NCI-H2171 (cell line): Measurements from ENCODE around the gene PROP1.
"Not testable (repeated sequence)": the region's sequence is repeated elsewhere in the genome, so short reads cannot be mapped to it uniquely, and the experiment has no call there.

ENCODE experiments used
- DNase-seq: peaks from one replicate; lab custom pipeline; 2025; lab: John Stamatoyannopoulos, UW

PROP1 gene

DNA sequence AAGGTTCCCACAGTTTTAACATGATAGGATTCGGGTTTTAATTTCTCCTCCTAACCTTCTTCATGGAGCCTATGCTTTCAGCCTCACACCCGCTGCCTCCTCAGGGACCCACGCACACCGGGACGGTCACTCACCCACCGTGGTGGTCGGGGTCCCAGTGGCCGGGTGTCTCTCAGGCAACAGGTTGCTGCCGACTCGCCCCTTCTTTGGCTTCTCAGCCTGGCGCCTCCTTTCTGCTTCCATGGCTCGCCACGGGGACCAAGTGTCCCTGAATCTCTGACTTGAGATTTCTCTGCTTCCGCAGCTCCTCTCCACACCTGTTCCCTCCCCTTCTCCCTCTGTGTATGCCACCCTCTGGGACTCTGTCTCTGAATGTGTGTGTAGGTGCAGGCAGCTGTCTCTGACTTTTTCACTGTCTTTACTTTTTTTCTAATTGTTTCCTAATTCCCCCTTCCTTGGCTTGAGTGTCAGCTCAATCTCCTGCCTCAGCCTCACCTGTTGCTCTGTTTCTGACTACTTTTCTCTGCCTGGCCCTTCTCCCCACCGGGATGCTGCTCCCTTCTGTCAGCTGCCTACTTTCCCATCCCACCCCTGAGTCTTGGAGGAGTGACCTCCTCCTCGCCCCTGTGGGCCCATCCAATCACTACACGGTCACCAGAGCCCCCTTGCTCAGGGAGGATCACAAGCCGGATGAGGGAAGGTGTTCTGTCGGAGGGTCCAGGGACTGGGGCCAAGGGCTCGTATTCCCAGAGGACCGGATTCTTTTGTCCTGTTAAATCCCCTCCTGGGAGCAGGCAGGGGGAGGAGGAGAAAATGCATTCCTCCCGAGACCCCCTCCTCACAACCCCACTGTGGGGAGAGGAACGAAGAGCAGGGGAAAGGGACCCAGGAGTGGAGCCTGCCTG is at the start of gene PROP1:
Gene PROP1, minus strand, starts transcription at position 552 of the 905 bp plus-strand sequence. Its CDS starts 309 bp downstream, at position 243.
- no peak for DNase-seq

GRCh38 chr5:178019379-178020030 is 23.5 kb upstream of the PROP1 start:
- DNase-seq: not testable (repeated sequence)

DNA sequence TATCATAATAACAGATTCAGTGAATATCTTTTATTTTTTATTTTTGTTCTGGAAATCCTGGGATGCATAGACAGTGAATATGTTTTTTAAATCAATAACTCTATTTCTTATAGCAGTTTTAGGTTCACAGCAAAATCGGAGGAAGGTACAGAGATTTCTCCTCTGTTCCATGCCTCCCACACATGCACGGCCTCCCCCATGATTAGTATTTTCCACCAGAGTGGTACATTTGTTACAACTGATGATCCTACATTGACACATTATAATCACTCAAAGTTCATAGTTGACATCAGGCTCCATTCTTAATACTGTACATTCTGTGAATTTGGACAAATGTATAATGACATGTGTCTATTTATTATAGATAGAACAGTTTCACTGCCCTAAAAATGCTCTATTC is 16.7 kb upstream of the PROP1 start:
- not testable (repeated sequence) for DNase-seq

GRCh38 chr5:178011816-178012554 is 15.9 kb upstream of the PROP1 start:
- DNase-seq: not testable (repeated sequence)

GRCh38 chr5:178007272-178007671 is 11.2 kb upstream of the PROP1 start:
- DNase-seq: not testable (repeated sequence)

DNA sequence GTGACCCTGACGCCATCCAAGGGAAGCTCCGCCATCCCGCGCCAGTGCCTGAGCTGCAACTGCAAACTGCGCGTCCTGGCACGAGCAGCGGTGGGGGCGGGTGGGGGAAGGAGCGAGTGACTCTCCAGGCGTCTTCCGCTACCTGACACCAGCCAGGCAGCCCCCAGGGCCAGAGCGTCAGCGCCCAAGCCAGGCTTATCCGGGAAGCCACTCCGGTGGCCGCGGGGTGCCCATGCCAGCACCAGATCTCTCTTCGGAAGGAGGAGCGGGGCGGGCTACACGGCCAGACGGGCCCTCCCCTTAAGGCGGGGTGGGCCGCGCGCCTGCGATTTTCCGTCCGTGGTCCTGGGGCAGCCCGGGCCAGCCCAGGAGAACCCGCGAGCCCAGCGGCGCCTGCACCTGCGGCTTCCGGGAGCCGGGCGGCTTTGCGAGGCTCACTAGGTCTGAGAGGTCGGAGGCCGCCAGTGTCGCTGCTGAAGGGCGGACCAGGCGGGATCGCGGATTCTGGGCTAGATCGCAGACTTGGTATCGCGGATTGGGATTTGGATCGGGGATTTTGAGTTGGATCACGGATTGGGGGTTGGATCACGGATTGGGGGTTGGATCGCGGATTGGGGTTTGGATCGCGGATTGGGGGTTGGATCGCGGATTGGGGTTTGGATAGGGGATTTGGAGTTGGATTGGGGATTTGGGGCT is 10.6 kb upstream of the PROP1 start:
- DNase-seq: not testable (repeated sequence)

DNA sequence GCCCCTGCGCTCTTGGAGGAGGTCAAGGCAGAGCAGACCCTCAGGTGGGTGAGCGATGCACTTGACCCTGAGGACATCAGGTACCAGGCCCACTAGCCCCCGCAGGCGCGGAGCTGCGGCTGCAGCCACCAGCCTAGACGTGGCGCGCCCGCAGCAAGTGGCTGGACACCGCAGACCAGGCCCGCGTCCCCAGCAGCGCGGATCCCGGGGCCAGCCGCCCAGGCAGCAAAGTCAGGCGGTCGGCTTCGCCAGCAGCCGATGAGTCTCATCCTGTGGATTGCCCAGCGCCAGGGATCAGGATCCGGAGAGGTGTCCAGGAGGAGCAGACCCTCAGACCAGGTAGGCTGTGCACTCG is 10.1 kb upstream of the PROP1 start:
- not testable (repeated sequence) for DNase-seq

DNA sequence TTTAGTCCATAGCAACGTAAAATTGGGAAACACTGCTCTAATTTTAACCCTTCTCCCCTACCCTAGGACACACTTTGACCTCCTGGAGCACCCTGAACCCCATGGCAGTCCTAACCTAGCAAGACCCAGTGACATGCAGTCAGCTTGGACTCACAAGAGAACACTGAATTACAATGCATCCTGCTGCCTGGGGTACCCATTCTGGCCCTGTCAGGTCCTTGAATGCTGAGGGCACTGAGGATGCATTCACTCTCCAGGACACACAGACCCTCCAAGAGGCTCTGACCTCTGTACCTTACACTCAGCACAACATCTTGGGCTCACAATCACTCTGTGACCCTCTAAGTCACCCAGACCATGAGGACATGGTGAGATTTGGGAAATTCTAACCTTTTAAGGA is 1.8 kb upstream of the PROP1 start:
- DNase-seq: no peak

GRCh38 chr5:177997319-177997670 is 1.3 kb upstream of the PROP1 start:
- DNase-seq: no peak

DNA sequence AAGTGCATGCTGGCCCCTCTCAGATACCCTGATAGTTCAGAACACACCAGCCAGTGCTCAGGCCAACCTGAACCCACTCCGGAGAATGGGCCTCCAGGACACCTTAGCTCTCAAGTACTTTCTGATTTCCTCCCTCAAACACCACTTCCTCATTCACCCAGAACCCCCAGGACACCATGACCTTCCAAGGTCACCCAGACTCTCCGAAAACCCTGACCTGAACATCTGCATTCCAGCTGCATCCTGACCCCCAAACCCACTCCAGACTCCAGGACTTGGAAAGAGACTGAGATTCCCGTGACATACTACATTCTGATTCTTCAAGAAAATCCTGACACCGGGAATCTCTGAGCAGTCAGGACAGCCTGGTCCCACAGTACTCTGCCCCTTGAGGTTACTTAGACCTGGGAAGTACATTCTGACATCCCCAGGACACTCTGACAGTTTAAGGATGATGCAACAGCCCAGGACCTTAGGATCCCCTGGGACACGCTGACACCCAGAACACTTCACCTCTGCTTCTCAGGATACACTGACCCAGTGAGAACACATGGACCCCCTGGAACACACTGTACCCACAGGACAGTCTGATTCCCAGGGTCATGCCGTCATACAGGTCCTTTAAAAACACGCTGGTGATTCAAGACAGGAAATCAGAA is 747 bp upstream of the PROP1 start:
- no peak for DNase-seq

DNA sequence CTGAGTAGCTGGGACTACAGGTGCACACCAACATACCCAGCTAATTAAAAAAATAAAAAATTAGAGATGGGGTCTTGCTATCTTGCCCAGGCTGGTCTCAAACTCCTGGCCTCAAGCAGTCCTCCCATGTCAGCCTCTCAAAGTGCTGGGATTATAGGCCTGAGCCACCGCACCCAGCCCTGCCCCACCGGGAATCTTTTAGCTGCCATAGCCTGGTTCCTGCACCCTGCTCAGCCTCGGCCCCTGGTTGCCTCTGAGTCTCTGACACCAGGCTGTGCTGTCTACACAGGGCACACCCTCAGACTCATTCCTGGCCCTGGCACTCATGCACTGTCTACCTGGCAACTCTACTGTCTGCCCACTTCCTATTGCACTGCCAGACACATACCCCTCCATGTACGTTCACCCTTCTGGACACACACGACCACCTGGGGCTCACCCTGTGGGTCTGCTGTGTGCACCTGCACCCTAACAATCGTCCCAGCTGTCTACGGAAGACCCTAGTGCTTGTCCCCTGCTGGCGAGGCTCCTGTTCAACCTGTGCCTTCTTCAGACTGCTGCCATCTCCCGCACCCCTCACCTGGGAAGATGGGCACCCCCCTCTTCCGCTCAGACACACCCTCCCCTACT is 1.4 kb downstream of the PROP1 start:
- DNase-seq: no peak

- DNase-seq: no peak
Measured at GRCh38 chr5:177994063-177994462, 2.0 kb downstream of the PROP1 start.

- no peak for DNase-seq
Measured at GRCh38 chr5:177992466-177992865, 3.6 kb downstream of the PROP1 start.

DNA sequence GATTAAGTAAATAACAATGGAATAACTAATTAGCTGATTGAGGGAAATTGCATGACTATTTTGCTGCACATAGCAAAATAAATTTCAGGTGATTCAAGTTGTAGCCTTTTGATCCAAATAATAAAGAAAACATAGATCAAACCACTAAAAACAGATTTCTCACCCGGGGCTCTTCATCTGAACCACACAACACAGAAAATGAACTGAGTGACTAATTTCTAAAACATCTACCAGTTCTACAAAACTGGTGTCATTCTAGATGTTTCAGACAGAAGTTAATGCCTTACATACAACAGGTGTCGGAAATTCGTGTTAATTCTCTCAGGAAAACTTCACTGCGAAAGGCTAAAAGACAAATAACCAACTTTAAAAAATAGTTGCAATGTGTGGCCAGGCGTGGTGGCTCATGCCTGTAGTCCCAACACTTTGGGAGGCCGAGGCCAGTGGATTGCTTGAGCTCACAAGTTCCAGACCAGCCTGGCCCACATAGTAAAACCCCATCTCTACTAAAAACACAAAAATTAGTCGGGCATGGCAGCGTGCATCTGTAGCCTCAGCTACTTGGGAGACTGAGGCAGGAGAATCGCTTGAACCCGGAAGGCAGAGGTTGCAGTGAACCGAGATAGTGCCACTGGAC is 6.9 kb downstream of the PROP1 start:
- DNase-seq: no peak

- DNase-seq: no peak
Measured at GRCh38 chr5:177987326-177987725, 8.7 kb downstream of the PROP1 start.

- DNase-seq: no peak
Measured at GRCh38 chr5:177985430-177986040, 10.5 kb downstream of the PROP1 start.

- DNase-seq: no peak
Measured at GRCh38 chr5:177984584-177985206, 11.3 kb downstream of the PROP1 start.

DNA sequence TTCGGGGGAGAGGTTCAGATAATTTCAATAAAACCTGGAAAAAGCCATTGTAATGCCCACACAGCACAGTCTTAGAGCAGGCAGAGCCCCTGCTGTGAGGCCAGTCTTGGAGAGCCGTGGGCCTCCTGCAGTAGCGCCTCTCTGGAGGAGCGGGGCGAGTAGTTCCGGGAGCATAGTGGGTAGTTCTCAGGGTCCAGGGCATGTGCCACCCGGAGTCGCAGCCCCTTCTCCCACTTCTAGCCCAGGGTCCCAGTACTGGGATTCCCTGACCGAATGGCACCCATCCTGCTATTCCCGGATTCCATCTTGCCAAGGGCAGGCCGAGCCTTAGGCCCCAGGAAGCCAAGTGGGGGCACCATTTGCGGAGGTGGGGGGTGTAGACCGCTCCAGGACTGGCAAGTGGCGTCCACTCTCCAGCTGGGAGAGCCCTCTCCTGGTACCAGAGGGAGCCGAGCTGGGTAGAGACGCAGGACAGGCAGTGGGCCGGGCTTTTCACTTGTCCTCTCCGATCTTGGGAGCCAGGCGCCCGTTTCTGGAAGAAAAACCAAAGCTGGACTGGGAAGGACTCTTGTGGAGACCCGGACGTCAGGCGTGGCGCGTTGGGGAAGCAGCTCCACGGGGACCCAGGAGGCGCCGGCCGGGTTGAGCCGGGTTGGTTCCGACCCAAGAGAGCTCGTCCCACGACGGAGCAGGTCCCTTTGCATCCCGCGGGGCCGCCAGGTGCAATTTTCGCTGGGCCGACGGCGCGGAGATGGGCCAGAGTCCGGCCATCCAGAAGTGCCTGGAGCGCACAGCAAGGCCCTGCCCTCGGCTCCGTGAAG is 12.1 kb downstream of the PROP1 start:
- DNase-seq: no peak

- no peak for DNase-seq
Measured at GRCh38 chr5:177982956-177983355, 13.1 kb downstream of the PROP1 start.
